Measurements from ENCODE around the gene CCDC171. TPM values are rescaled to one million over a fixed set of nuclear protein-coding genes. Genes with fewer than 3 reads are reported as not detected.
A peak's percentile ranks its signal among the peaks of the same experiment; 100 is the strongest.

The CCDC171 gene
- total and polyA plus RNA-seq, 2 donors = 9.8 to 13.9 TPM

- DNase-seq (ENCODE audit: low read depth in 6 of 9, low spot score in 9 of 9) = no peak
Measured at GRCh38 chr9:15846611-15847010, 293.8 kb downstream of the CCDC171 start.

GRCh38 chr9:15849871-15850270 lies 297.0 kb downstream of the CCDC171 start:
- Histone ChIP-seq H3K4me3 (ENCODE audit: low read length in 2 of 2) (no peak overlapping the region), H3K27me3 (ENCODE audit: control insufficient read depth in 2 of 2, insufficient read depth in 1 of 2, low read length in 1 of 2) (no peaks in the 10 kb centered on the region), H3K9me3 (ENCODE audit: control insufficient read depth in 2 of 2, insufficient read depth in 1 of 2, low read length in 1 of 2) (no peaks in the 10 kb centered on the region), H3K36me3 (ENCODE audit: control insufficient read depth in 2 of 2, insufficient read depth in 2 of 2, low read length in 1 of 2) (peaks cover 0 to 4% of the 10 kb centered on the region in 2 donors), H3K27ac (ENCODE audit: low read depth in 1 of 2, low read length in 1 of 2) (no peak overlapping the region), H3K4me1 (ENCODE audit: control insufficient read depth in 2 of 2, insufficient read depth in 2 of 2, low read length in 2 of 2) (no peaks in the 10 kb centered on the region)
- WGBS = 99% methylated on average over 1 of the region's 1 CpG
- DNase-seq (ENCODE audit: low read depth in 6 of 9, low spot score in 9 of 9) = no peak

More at GRCh38 chr9:15846611-15847010, 293.8 kb downstream of the CCDC171 start:
- peaks cover 0 to 4% of the 10 kb centered on the region in 2 donors for H3K36me3 ChIP-seq (ENCODE audit: control insufficient read depth in 2 of 2, insufficient read depth in 2 of 2, low read length in 1 of 2)
- H3K27me3 ChIP-seq (ENCODE audit: control insufficient read depth in 2 of 2, insufficient read depth in 1 of 2, low read length in 1 of 2) = no peaks in the 10 kb centered on the region
- no peaks in the 10 kb centered on the region for H3K4me1 ChIP-seq (ENCODE audit: control insufficient read depth in 2 of 2, insufficient read depth in 2 of 2, low read length in 2 of 2)
- WGBS = 99% methylated on average over 6 of the region's 6 CpGs
- no peak overlapping the region for H3K4me3 ChIP-seq (ENCODE audit: low read length in 2 of 2)
- H3K27ac ChIP-seq (ENCODE audit: low read depth in 1 of 2, low read length in 1 of 2) = no peak overlapping the region
- H3K9me3 ChIP-seq (ENCODE audit: control insufficient read depth in 2 of 2, insufficient read depth in 1 of 2, low read length in 1 of 2) = no peaks in the 10 kb centered on the region

GRCh38 chr9:15851766-15852165 lies 298.9 kb downstream of the CCDC171 start:
- Histone ChIP-seq H3K4me3 (ENCODE audit: low read length in 2 of 2) (no peak overlapping the region), H3K9me3 (ENCODE audit: control insufficient read depth in 2 of 2, insufficient read depth in 1 of 2, low read length in 1 of 2) (no peaks in the 10 kb centered on the region), H3K36me3 (ENCODE audit: control insufficient read depth in 2 of 2, insufficient read depth in 2 of 2, low read length in 1 of 2) (peaks cover 0 to under 1% of the 10 kb centered on the region in 2 donors), H3K27ac (ENCODE audit: low read depth in 1 of 2, low read length in 1 of 2) (no peak overlapping the region), H3K4me1 (ENCODE audit: control insufficient read depth in 2 of 2, insufficient read depth in 2 of 2, low read length in 2 of 2) (no peaks in the 10 kb centered on the region), H3K27me3 (ENCODE audit: control insufficient read depth in 2 of 2, insufficient read depth in 1 of 2, low read length in 1 of 2) (no peaks in the 10 kb centered on the region)
- WGBS = 99% methylated on average over 2 of the region's 2 CpGs
- DNase-seq (ENCODE audit: low read depth in 6 of 9, low spot score in 9 of 9) = no peak

DNA sequence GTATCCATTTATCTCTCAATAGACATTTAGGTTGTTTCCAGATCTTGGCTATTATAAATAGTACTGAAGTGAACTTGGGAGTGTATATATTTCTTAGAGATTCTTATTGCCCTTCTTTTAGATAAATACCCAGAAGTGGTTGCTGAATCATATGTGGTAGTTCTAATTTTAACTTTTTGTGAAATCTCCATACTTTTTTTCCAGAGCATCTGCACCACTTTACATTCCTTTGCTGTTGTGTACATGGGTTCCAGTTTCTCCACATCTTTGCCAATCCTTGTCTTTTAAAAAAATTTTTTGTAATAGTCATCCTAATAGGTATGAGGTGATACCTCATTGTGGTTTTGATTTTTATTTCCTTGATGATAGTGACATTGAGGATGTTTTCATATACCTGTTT lies 303.7 kb downstream of the CCDC171 start:
- Histone ChIP-seq H3K4me1 (ENCODE audit: control insufficient read depth in 2 of 2, insufficient read depth in 2 of 2, low read length in 2 of 2) (no peaks in the 10 kb centered on the region), H3K9me3 (ENCODE audit: control insufficient read depth in 2 of 2, insufficient read depth in 1 of 2, low read length in 1 of 2) (peaks cover 0 to 4% of the 10 kb centered on the region in 2 donors), H3K27me3 (ENCODE audit: control insufficient read depth in 2 of 2, insufficient read depth in 1 of 2, low read length in 1 of 2) (no peaks in the 10 kb centered on the region), H3K27ac (ENCODE audit: low read depth in 1 of 2, low read length in 1 of 2) (no peak overlapping the region), H3K36me3 (ENCODE audit: control insufficient read depth in 2 of 2, insufficient read depth in 2 of 2, low read length in 1 of 2) (no peaks in the 10 kb centered on the region), H3K4me3 (ENCODE audit: low read length in 2 of 2) (no peak overlapping the region)
- DNase-seq (ENCODE audit: low read depth in 6 of 9, low spot score in 9 of 9) = no peak

- Histone ChIP-seq H3K27me3 (ENCODE audit: control insufficient read depth in 2 of 2, insufficient read depth in 1 of 2, low read length in 1 of 2) (no peaks in the 10 kb centered on the region), H3K4me1 (ENCODE audit: control insufficient read depth in 2 of 2, insufficient read depth in 2 of 2, low read length in 2 of 2) (no peaks in the 10 kb centered on the region), H3K36me3 (ENCODE audit: control insufficient read depth in 2 of 2, insufficient read depth in 2 of 2, low read length in 1 of 2) (no peaks in the 10 kb centered on the region), H3K4me3 (ENCODE audit: low read length in 2 of 2) (no peak overlapping the region), H3K27ac (ENCODE audit: low read depth in 1 of 2, low read length in 1 of 2) (no peak overlapping the region), H3K9me3 (ENCODE audit: control insufficient read depth in 2 of 2, insufficient read depth in 1 of 2, low read length in 1 of 2) (no peaks in the 10 kb centered on the region)
- WGBS = 94% methylated on average over 2 of the region's 2 CpGs
- DNase-seq (ENCODE audit: low read depth in 6 of 9, low spot score in 9 of 9) = no peak
Measured at GRCh38 chr9:15867334-15867733, 314.5 kb downstream of the CCDC171 start.

DNA sequence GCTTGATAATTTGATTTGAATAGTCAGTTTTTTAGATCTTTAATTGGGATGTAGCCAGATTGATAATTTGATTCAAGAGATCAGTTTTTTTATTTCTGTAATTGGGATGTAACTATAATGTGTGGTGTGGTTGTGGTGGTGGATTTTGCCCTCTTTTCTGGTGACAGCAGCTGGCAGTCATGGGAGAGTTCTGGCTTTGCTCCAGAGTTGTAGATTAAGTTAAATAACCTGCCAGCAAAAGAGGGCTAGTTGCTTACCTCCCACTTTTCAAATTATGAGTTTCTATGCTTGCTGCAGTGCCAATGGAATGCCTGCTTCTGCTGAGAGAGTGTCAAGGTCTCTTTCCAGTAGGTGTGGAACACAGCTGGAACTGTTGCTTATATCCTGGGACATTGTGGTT lies 315.1 kb downstream of the CCDC171 start:
- Histone ChIP-seq H3K4me1 (ENCODE audit: control insufficient read depth in 2 of 2, insufficient read depth in 2 of 2, low read length in 2 of 2) (no peaks in the 10 kb centered on the region), H3K27ac (ENCODE audit: low read depth in 1 of 2, low read length in 1 of 2) (no peak overlapping the region), H3K27me3 (ENCODE audit: control insufficient read depth in 2 of 2, insufficient read depth in 1 of 2, low read length in 1 of 2) (no peaks in the 10 kb centered on the region), H3K9me3 (ENCODE audit: control insufficient read depth in 2 of 2, insufficient read depth in 1 of 2, low read length in 1 of 2) (no peaks in the 10 kb centered on the region), H3K36me3 (ENCODE audit: control insufficient read depth in 2 of 2, insufficient read depth in 2 of 2, low read length in 1 of 2) (no peaks in the 10 kb centered on the region), H3K4me3 (ENCODE audit: low read length in 2 of 2) (no peak overlapping the region)
- DNase-seq (ENCODE audit: low read depth in 6 of 9, low spot score in 9 of 9) = no peak

- peak in 8 of 9 donors; percentile 13 to 58 (median 27) for DNase-seq (ENCODE audit: low read depth in 6 of 9, low spot score in 9 of 9)
- 30% methylated on average over 2 of the region's 2 CpGs for WGBS
- H3K4me3 ChIP-seq (ENCODE audit: low read length in 2 of 2) = no peak overlapping the region
Measured at GRCh38 chr9:15873573-15874177, 320.8 kb downstream of the CCDC171 start.

DNA sequence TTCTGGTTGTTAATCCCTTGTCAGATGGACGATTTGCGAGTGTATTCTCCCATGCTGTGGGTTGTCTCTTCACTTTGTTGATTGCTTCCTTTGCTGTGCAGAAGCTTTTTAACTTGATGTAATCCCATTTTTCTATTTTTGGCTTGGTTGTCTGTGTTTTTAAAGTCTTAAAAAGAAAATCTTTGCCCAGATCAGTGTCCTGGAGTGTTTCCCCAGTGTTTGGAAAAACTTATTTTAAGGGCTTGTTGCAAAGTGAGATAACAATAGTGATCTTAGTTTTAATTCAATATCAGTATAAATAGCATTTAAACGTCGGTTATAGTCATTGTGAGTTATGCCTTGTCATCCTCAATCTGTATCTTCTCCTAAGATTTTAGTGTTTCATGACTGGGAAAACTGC lies 329.5 kb downstream of the CCDC171 start:
- WGBS = 96% methylated on average over 4 of the region's 4 CpGs

More at GRCh38 chr9:15873573-15874177, 320.8 kb downstream of the CCDC171 start:
- H3K27me3 ChIP-seq (ENCODE audit: control insufficient read depth in 2 of 2, insufficient read depth in 1 of 2, low read length in 1 of 2) = no peaks in the 10 kb centered on the region
- H3K9me3 ChIP-seq (ENCODE audit: control insufficient read depth in 2 of 2, insufficient read depth in 1 of 2, low read length in 1 of 2) = no peaks in the 10 kb centered on the region
- no peaks in the 10 kb centered on the region for H3K36me3 ChIP-seq (ENCODE audit: control insufficient read depth in 2 of 2, insufficient read depth in 2 of 2, low read length in 1 of 2)
- H3K4me1 ChIP-seq (ENCODE audit: control insufficient read depth in 2 of 2, insufficient read depth in 2 of 2, low read length in 2 of 2) = no peaks in the 10 kb centered on the region
- H3K27ac ChIP-seq (ENCODE audit: low read depth in 1 of 2, low read length in 1 of 2) = no peak overlapping the region

DNA sequence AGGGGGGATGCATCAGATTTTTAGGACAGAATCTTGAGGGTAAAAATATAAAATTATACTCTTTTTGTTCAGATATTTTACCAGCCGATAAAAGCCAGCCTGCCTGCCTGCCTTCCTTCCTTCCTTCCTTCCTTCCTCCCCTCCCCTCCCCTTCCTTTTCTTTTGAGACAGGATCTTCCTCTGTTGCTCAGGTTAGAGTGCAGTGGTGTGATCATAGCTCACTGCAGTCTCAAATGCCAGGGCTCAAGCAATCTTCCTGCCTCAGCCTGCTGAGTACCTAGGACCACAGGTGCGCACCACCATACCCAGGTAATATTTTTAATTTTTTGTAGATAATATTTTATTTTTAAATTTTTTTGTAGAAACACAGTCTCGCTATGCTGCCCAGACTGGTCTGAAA lies 330.0 kb downstream of the CCDC171 start:
- Histone ChIP-seq H3K27ac (ENCODE audit: low read depth in 1 of 2, low read length in 1 of 2) (no peak overlapping the region), H3K27me3 (ENCODE audit: control insufficient read depth in 2 of 2, insufficient read depth in 1 of 2, low read length in 1 of 2) (no peaks in the 10 kb centered on the region), H3K4me3 (ENCODE audit: low read length in 2 of 2) (no peak overlapping the region), H3K4me1 (ENCODE audit: control insufficient read depth in 2 of 2, insufficient read depth in 2 of 2, low read length in 2 of 2) (no peaks in the 10 kb centered on the region), H3K9me3 (ENCODE audit: control insufficient read depth in 2 of 2, insufficient read depth in 1 of 2, low read length in 1 of 2) (no peaks in the 10 kb centered on the region), H3K36me3 (ENCODE audit: control insufficient read depth in 2 of 2, insufficient read depth in 2 of 2, low read length in 1 of 2) (no peaks in the 10 kb centered on the region)
- DNase-seq (ENCODE audit: low read depth in 6 of 9, low spot score in 9 of 9) = no peak
- WGBS = 98% methylated on average over 3 of the region's 3 CpGs

More for the DNA sequence above, 329.5 kb downstream of the CCDC171 start:
- Histone ChIP-seq H3K9me3 (ENCODE audit: control insufficient read depth in 2 of 2, insufficient read depth in 1 of 2, low read length in 1 of 2) (no peaks in the 10 kb centered on the region), H3K4me3 (ENCODE audit: low read length in 2 of 2) (no peak overlapping the region), H3K4me1 (ENCODE audit: control insufficient read depth in 2 of 2, insufficient read depth in 2 of 2, low read length in 2 of 2) (no peaks in the 10 kb centered on the region), H3K27ac (ENCODE audit: low read depth in 1 of 2, low read length in 1 of 2) (no peak overlapping the region), H3K27me3 (ENCODE audit: control insufficient read depth in 2 of 2, insufficient read depth in 1 of 2, low read length in 1 of 2) (no peaks in the 10 kb centered on the region), H3K36me3 (ENCODE audit: control insufficient read depth in 2 of 2, insufficient read depth in 2 of 2, low read length in 1 of 2) (no peaks in the 10 kb centered on the region)
- DNase-seq (ENCODE audit: low read depth in 6 of 9, low spot score in 9 of 9) = no peak
